DOHH2 (cell line): ENCODE data around the gene IGSF9B.

Experiments used
- H3F3A ChIP-seq: fragments of 200-600 bp; sonication (generic), shearing (Covaris generic); 2 replicates; pipeline ENCODE4 v1.6.0; 2016; ENCODE audit warnings: antibody characterized with exemption, mild to moderate bottlenecking; ENCODE audit not compliant: control insufficient read depth, insufficient read depth
- H3K27ac ChIP-seq: fragments of 200-600 bp; sonication (generic); 2 replicates; pipeline ENCODE4 v1.5.1; 2014; ENCODE audit warnings: low read depth, mild to moderate bottlenecking, low read length, moderate library complexity
- H3K27me3 ChIP-seq: fragments of 200-600 bp; sonication (generic); 2 replicates; pipeline ENCODE4 v1.6.1; 2014; ENCODE audit warnings: mild to moderate bottlenecking, low read length, mixed read lengths; ENCODE audit not compliant: control insufficient read depth
- H3K36me3 ChIP-seq: fragments of 200-600 bp; sonication (generic); 2 replicates; pipeline ENCODE4 v1.6.1; 2014; ENCODE audit warnings: mild to moderate bottlenecking, low read length, moderate library complexity, mixed read lengths; ENCODE audit not compliant: control insufficient read depth
- H3K4me1 ChIP-seq: fragments of 200-600 bp; sonication (generic); 2 replicates; pipeline ENCODE4 v1.6.1; 2014; ENCODE audit warnings: mild to moderate bottlenecking, low read length, mixed read lengths; ENCODE audit not compliant: control insufficient read depth
- H3K4me2 ChIP-seq: fragments of 200-600 bp; sonication (generic); 2 replicates; pipeline ENCODE4 v1.6.0; 2014; ENCODE audit warnings: mild to moderate bottlenecking, low read length, moderate library complexity
- H3K4me3 ChIP-seq: fragments of 200-600 bp; sonication (generic); 2 replicates; pipeline ENCODE4 v1.5.1; 2014; ENCODE audit warnings: mild to moderate bottlenecking, low read length, mixed read lengths
- H3K79me2 ChIP-seq: fragments of 200-600 bp; sonication (generic); 2 replicates; pipeline ENCODE4 v1.6.1; 2014; ENCODE audit warnings: mild to moderate bottlenecking, low read length, mixed read lengths; ENCODE audit not compliant: control insufficient read depth
- H3K9me2 ChIP-seq: fragments of 200-600 bp; sonication (generic); replicated peaks from 2 replicates; pipeline ENCODE4 v1.6.1; 2014; ENCODE audit warnings: mild to moderate bottlenecking, low read length, mixed read lengths; ENCODE audit not compliant: control insufficient read depth
- H3K9me3 ChIP-seq: fragments of 200-600 bp; sonication (generic); 2 replicates; pipeline ENCODE4 v1.6.1; 2014; ENCODE audit warnings: antibody characterized with exemption, low read length, mixed read lengths; ENCODE audit not compliant: control insufficient read depth, insufficient read depth
- H4K20me1 ChIP-seq: fragments of 200-600 bp; sonication (generic); 2 replicates; pipeline ENCODE4 v1.6.0; 2014; ENCODE audit warnings: low read depth, mild to moderate bottlenecking, antibody characterized with exemption, low read length, moderate library complexity; ENCODE audit not compliant: control insufficient read depth, insufficient read depth
- EZH2phosphoT487 ChIP-seq: fragments of 200-600 bp; sonication (generic); IDR thresholded peaks from 2 replicates; pipeline ENCODE4 v1.6.1; 2017; ENCODE audit warnings: borderline replicate concordance, mild to moderate bottlenecking, antibody characterized with exemption, low read length, moderate library complexity, mixed read lengths
- TF ChIP-seq, protein P1 (sequence below): fragments of 200-600 bp; sonication (generic); IDR thresholded peaks from one replicate; pipeline ENCODE4 v1.5.1; 2014; ENCODE audit warnings: antibody characterized with exemption, mild to moderate bottlenecking, low read depth, low read length; ENCODE audit not compliant: poor library complexity, severe bottlenecking

IGSF9B gene

DNA sequence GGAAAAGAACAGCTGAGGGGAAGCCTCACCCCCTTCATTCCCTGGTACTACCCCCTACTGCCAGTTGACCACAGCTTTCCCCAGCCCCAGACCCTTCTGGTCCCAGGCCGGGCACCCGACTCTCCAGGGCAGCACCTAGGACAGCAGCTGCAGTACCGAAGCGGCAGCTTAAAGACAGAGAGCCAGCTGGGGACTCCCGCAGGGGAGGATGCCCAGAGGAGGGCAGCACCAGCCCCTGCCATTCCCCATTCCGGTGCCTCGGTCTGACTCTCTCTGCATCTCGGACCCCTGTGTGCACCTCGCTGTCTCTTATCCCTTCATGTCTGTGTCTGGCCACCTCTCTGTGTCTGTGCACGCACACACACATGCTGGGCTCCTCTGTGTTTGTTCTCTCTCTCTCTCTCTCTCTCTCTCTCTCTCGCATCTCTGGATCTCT, 9.4 kb downstream of the IGSF9B start:
- H3K79me2 ChIP-seq = no peaks in the 10 kb centered on the region
- H3K27me3 ChIP-seq = no peaks in the 10 kb centered on the region
- no peaks in the 10 kb centered on the region for H3K36me3 ChIP-seq
- H3K4me1 ChIP-seq = no peaks in the 10 kb centered on the region
- H4K20me1 ChIP-seq = no peaks in the 10 kb centered on the region
- no peaks in the 10 kb centered on the region for H3K9me2 ChIP-seq
- no peaks in the 10 kb centered on the region for H3F3A ChIP-seq
- no peak overlapping the region for H3K27ac ChIP-seq
- H3K4me3 ChIP-seq = no peak overlapping the region
- TF ChIP-seq EZH2phosphoT487 = no peak
- TF ChIP-seq, protein P1, sequence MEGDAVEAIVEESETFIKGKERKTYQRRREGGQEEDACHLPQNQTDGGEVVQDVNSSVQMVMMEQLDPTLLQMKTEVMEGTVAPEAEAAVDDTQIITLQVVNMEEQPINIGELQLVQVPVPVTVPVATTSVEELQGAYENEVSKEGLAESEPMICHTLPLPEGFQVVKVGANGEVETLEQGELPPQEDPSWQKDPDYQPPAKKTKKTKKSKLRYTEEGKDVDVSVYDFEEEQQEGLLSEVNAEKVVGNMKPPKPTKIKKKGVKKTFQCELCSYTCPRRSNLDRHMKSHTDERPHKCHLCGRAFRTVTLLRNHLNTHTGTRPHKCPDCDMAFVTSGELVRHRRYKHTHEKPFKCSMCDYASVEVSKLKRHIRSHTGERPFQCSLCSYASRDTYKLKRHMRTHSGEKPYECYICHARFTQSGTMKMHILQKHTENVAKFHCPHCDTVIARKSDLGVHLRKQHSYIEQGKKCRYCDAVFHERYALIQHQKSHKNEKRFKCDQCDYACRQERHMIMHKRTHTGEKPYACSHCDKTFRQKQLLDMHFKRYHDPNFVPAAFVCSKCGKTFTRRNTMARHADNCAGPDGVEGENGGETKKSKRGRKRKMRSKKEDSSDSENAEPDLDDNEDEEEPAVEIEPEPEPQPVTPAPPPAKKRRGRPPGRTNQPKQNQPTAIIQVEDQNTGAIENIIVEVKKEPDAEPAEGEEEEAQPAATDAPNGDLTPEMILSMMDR = peak; percentile 8
- no peaks in the 10 kb centered on the region for H3K9me3 ChIP-seq
- H3K4me2 ChIP-seq = no peak overlapping the region

- no peaks in the 10 kb centered on the region for H4K20me1 ChIP-seq
- H3K9me2 ChIP-seq = no peaks in the 10 kb centered on the region
- no peaks in the 10 kb centered on the region for H3F3A ChIP-seq
- no peak overlapping the region for H3K4me3 ChIP-seq
- no peak overlapping the region for H3K27ac ChIP-seq
- H3K9me3 ChIP-seq = no peaks in the 10 kb centered on the region
- H3K27me3 ChIP-seq = no peaks in the 10 kb centered on the region
- H3K36me3 ChIP-seq = no peaks in the 10 kb centered on the region
- H3K4me1 ChIP-seq = no peaks in the 10 kb centered on the region
- no peak overlapping the region for H3K4me2 ChIP-seq
- no peak for TF ChIP-seq EZH2phosphoT487
- TF ChIP-seq, protein P1 = no peak
- H3K79me2 ChIP-seq = no peaks in the 10 kb centered on the region
Observed at GRCh38 chr11:133946541-133947318, 10.0 kb downstream of the IGSF9B start.

GRCh38 chr11:133946051-133946450, 10.7 kb downstream of the IGSF9B start:
- Histone ChIP-seq H3K4me1 (no peaks in the 10 kb centered on the region), H3K4me2 (no peak overlapping the region), H3K36me3 (no peaks in the 10 kb centered on the region), H3K9me3 (no peaks in the 10 kb centered on the region), H3F3A (no peaks in the 10 kb centered on the region), H4K20me1 (no peaks in the 10 kb centered on the region), H3K4me3 (no peak overlapping the region), H3K27ac (no peak overlapping the region), H3K79me2 (no peaks in the 10 kb centered on the region), H3K27me3 (no peaks in the 10 kb centered on the region), H3K9me2 (no peaks in the 10 kb centered on the region)
- TF ChIP-seq, protein P1 = no peak
- no peak for TF ChIP-seq EZH2phosphoT487
